Panc1 (cell line): ENCODE data around the gene NAAA. TPM values are rescaled to one million over a fixed set of nuclear protein-coding genes. Genes with fewer than 3 reads are reported as not detected.

Experiments
- ATAC-seq: fragments of 200-7000 bp; cut with Tn5 transposase; 2 replicates; pipeline ENCODE4 v1.9.1; 2020; ENCODE audit warnings: mild to moderate bottlenecking, moderate library complexity
- Bru-seq: library from RNA; stranded (reverse); fragments of 400-500 nt; gene quantifications from one replicate; lab custom pipeline; 2021; lab: Mats Ljungman, UMichigan
- BruChase-seq, 2 experiments: library from RNA; stranded (reverse); fragments of 400-500 nt; gene quantifications; one replicate each; lab custom pipeline; 2021; lab: Mats Ljungman, UMichigan
- BruUV-seq: library from RNA; stranded (reverse); fragments of 400-500 nt; replicated peaks from 2 replicates; lab custom pipeline; 2021; lab: Mats Ljungman, UMichigan
- CTCF ChIA-PET: fragments of 300-600 bp; sonication (Branson Sonifier 250); formaldehyde crosslinking; loops from one replicate; lab custom pipeline; 2022; ENCODE audit warnings: antibody characterized with exemption; lab: Charles Lee
- POLR2A ChIA-PET: fragments of 300-600 bp; sonication (Branson Sonifier 250); formaldehyde crosslinking; loops from one replicate; lab custom pipeline; 2022; ENCODE audit warnings: antibody characterized with exemption; lab: Charles Lee
- DNase-seq: peaks from one replicate; pipeline ENCODE4 v3.0.0-alpha.2; 2010; ENCODE audit warnings: low read depth, low spot score
- H3K27ac ChIP-seq: 2 replicates; pipeline ENCODE4 v1.5.1; 2011; ENCODE audit warnings: mild to moderate bottlenecking, low read length, inconsistent platforms
- H3K27me3 ChIP-seq: fragments of 200-500 bp; sonication (Bioruptor generic); 2 replicates; pipeline ENCODE4 v1.6.0; 2014; ENCODE audit warnings: low read length, inconsistent platforms; ENCODE audit not compliant: control insufficient read depth, insufficient read depth
- H3K36me3 ChIP-seq: fragments of 200-500 bp; sonication (Bioruptor generic); 2 replicates; pipeline ENCODE4 v1.5.1; 2014; ENCODE audit warnings: inconsistent platforms, mild to moderate bottlenecking, low read length, moderate library complexity; ENCODE audit not compliant: control insufficient read depth, insufficient read depth
- H3K4me1 ChIP-seq: 2 replicates; pipeline ENCODE4 v1.5.1; 2011; ENCODE audit warnings: inconsistent platforms, mild to moderate bottlenecking, low read length, moderate library complexity; ENCODE audit not compliant: control insufficient read depth, insufficient read depth
- H3K4me3 ChIP-seq, 2 experiments: 2 replicates each; pipeline ENCODE4 v1.5.1; 2011 to 2012; ENCODE audit warnings: low read depth in 2 of 2, low read length in 2 of 2, mild to moderate bottlenecking in 2 of 2, inconsistent platforms in 1 of 2, moderate library complexity in 1 of 2
- H3K9me3 ChIP-seq: fragments of 200-500 bp; sonication (Bioruptor generic); 2 replicates; pipeline ENCODE4 v1.5.1; 2014; ENCODE audit warnings: low read depth, mild to moderate bottlenecking, inconsistent platforms, low read length, moderate library complexity; ENCODE audit not compliant: control insufficient read depth, insufficient read depth
- POLR2AphosphoS5 ChIP-seq: IDR thresholded peaks from 2 replicates; pipeline ENCODE4 v1.6.1; 2012; ENCODE audit warnings: mild to moderate bottlenecking, low read depth, low read length, moderate library complexity
- SIN3A ChIP-seq: IDR thresholded peaks from 2 replicates; pipeline ENCODE4 v1.6.1; 2012; ENCODE audit warnings: low read depth, mild to moderate bottlenecking, low read length, moderate library complexity, borderline replicate concordance; ENCODE audit not compliant: insufficient read depth
- TCF7L2 ChIP-seq: IDR thresholded peaks from 2 replicates; pipeline ENCODE4 v1.6.1; 2011; ENCODE audit warnings: mild to moderate bottlenecking, low read depth, low read length, inconsistent platforms
- in situ Hi-C: cut with HindIII; loops from 2 replicates; pipeline ENCODE4 v1.10.0; 2016; ENCODE audit warnings: low sequenced_read_pairs, low pct_unique_long_range_greater_than_20kb
- intact Hi-C: fragments of 100-400 bp; cut with micrococcal nuclease; formaldehyde crosslinking; loops from one replicate; pipeline ENCODE4 v1.10.0; 2022; ENCODE audit not compliant: unreplicated experiment
- long read RNA-seq: library from polyadenylated mRNA; unstranded; transcript quantifications from one replicate; pipeline ENCODE4 v2.0.0, GENCODE V29; 2021; ENCODE audit not compliant: unreplicated experiment
- polyA plus RNA-seq: library from polyadenylated mRNA; unstranded; fragments of >200 nt; gene quantifications from one replicate; pipeline ENCODE4 v1.2.1, GENCODE V29; 2012; ENCODE audit warnings: missing spikeins; ENCODE audit not compliant: insufficient read length
- total RNA-seq: library from RNA; stranded (reverse); gene quantifications from one replicate; pipeline ENCODE4 v1.2.1, GENCODE V29; 2021; ENCODE audit not compliant: unreplicated experiment
- TF ChIP-seq, protein P1 (sequence below), 2 experiments: IDR thresholded peaks; 2 replicates each; pipeline ENCODE4 v1.6.1; 2011 to 2012; ENCODE audit warnings: low read depth in 2 of 2, control low read depth in 1 of 2, low read length in 1 of 2, mild to moderate bottlenecking in 1 of 2, moderate library complexity in 1 of 2; ENCODE audit not compliant: insufficient read depth in 1 of 2
- TF ChIP-seq, protein P2 (sequence below): fragments of 450-650 bp; IDR thresholded peaks from 2 replicates; pipeline ENCODE4 v1.5.1; 2017; ENCODE audit warnings: mild to moderate bottlenecking

Gene NAAA
- 11.9 TPM for total RNA-seq
- 21.4 TPM for polyA plus RNA-seq
- Bru-seq, nascent RNA: percentile 53 among the genes with signal in this experiment
- BruChase-seq, experiment 1, labeled RNA remaining after a 2-hour chase: percentile 57 among the genes with signal in this experiment
- BruChase-seq, experiment 2, labeled RNA remaining after a 6-hour chase: percentile 54 among the genes with signal in this experiment
- long read RNA-seq, partial matches to known transcripts: 10 of 32 reads
- long read RNA-seq, other reads (novel, unspliced or antisense): 15 of 32 reads

DNA sequence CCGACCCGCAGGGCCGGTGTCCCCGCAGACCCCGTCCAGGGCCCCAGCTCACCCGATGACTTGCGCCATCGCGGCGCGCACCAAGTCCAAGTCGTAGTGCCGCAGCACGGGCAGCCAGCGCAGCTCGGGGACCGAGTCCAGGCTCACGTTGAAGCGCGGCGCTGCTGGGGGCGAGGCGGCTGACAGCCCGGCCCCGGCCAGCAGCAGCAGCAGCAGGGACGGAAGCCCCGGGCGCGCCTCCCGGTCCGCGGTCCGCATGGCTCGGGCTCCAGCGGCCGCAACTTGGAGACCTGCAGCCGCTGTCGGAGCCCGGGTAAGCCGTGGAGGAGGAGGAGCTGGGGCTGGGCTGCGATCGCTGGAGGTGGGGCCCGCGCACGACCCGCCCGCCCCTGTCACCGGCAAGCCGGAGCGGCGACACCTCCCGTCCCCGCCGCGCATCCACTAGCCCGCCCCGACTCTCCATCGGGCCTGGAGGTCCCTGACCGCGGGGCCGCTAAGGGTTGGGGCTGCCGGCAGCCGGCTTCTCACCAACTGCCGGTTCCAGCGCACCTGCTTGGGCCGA lies at the start of gene NAAA:
Gene NAAA (minus strand): TSS at position 322 of the 562 bp plus-strand sequence. CDS start 64 bp downstream, at position 258.
- no TSS peak for BruUV-seq
- intact Hi-C loops: no loop called here
- TF ChIP-seq POLR2AphosphoS5 (no peak), TCF7L2 (no peak), SIN3A (no peak)
- TF ChIP-seq, protein P1, sequence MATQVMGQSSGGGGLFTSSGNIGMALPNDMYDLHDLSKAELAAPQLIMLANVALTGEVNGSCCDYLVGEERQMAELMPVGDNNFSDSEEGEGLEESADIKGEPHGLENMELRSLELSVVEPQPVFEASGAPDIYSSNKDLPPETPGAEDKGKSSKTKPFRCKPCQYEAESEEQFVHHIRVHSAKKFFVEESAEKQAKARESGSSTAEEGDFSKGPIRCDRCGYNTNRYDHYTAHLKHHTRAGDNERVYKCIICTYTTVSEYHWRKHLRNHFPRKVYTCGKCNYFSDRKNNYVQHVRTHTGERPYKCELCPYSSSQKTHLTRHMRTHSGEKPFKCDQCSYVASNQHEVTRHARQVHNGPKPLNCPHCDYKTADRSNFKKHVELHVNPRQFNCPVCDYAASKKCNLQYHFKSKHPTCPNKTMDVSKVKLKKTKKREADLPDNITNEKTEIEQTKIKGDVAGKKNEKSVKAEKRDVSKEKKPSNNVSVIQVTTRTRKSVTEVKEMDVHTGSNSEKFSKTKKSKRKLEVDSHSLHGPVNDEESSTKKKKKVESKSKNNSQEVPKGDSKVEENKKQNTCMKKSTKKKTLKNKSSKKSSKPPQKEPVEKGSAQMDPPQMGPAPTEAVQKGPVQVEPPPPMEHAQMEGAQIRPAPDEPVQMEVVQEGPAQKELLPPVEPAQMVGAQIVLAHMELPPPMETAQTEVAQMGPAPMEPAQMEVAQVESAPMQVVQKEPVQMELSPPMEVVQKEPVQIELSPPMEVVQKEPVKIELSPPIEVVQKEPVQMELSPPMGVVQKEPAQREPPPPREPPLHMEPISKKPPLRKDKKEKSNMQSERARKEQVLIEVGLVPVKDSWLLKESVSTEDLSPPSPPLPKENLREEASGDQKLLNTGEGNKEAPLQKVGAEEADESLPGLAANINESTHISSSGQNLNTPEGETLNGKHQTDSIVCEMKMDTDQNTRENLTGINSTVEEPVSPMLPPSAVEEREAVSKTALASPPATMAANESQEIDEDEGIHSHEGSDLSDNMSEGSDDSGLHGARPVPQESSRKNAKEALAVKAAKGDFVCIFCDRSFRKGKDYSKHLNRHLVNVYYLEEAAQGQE (IDR thresholded peaks at IDR 0.05; ENCODE audit: insufficient read depth in 1 of 2, low read depth in 2 of 2, low read length in 1 of 2): no peak
- TF ChIP-seq, protein P2, sequence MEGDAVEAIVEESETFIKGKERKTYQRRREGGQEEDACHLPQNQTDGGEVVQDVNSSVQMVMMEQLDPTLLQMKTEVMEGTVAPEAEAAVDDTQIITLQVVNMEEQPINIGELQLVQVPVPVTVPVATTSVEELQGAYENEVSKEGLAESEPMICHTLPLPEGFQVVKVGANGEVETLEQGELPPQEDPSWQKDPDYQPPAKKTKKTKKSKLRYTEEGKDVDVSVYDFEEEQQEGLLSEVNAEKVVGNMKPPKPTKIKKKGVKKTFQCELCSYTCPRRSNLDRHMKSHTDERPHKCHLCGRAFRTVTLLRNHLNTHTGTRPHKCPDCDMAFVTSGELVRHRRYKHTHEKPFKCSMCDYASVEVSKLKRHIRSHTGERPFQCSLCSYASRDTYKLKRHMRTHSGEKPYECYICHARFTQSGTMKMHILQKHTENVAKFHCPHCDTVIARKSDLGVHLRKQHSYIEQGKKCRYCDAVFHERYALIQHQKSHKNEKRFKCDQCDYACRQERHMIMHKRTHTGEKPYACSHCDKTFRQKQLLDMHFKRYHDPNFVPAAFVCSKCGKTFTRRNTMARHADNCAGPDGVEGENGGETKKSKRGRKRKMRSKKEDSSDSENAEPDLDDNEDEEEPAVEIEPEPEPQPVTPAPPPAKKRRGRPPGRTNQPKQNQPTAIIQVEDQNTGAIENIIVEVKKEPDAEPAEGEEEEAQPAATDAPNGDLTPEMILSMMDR: no peak; the same call in 1 of the 2 replicates
- Histone ChIP-seq H3K4me1 (no peaks in the 10 kb centered on the region), H3K9me3 (no peaks in the 10 kb centered on the region), H3K4me3 (peak within 1 kb of the TSS; percentile 57 to 70), H3K27me3 (no peaks in the 10 kb centered on the region), H3K27ac (peak within 1 kb of the TSS; percentile 74), H3K36me3 (peaks cover 6% of the 10 kb centered on the region; the same call in 1 of the 2 replicates)
- POLR2A ChIA-PET: interaction anchor here (1.0 kb wide), 1 partner anchor 217 kb away, joined by 3 read pairs; the partner anchor contains the start of gene USO1
- CTCF ChIA-PET: no interaction called here
- in situ Hi-C loops: no loop called here
- DNase-seq (no peak), ATAC-seq (peak; percentile 93)

DNA sequence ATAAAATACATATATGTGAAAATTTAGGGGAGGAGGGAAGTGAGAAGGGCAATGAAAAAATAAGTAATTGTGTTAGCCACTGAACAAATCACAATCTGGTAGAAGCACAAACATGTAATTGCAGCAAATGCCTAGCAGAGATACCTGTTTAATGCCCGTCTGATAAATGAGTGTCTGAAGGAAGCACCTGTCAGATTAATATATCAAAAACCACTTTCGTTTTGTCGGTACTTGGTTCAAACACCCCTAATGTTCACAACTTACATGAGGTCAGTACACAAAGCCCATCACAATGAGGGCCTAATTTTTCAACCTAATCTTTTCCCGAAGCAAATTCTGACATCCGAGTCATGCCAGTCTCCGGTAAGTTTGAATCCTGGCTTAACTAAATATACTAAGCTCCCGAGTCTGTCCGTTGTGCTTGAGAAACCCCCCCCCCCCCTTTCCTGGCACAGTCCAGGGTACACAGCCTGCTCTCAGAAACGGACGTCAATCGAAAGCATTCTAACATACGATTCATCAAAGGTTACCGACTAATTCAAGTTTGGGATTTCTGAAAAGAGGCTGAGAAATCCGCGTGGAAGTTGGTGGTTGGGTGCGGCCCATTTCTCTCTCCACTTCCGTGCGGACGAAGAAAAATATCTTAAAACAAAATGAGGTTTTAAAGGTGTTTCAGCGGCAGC lies 49.2 kb upstream of the NAAA start:
- BruUV-seq: no TSS peak
- H3K4me1 ChIP-seq: peaks cover 6% of the 10 kb centered on the region
- CTCF ChIA-PET: no interaction called here
- H3K27ac ChIP-seq: peak overlapping the region; percentile 87
- peaks cover 5% of the 10 kb centered on the region; the same call in 1 of the 2 replicates for H3K36me3 ChIP-seq
- POLR2A ChIA-PET: no interaction called here
- TF ChIP-seq, protein P1 (IDR thresholded peaks at IDR 0.05; ENCODE audit: insufficient read depth in 1 of 2, low read depth in 2 of 2, low read length in 1 of 2): no peak
- TF ChIP-seq TCF7L2: no peak
- no peak for TF ChIP-seq SIN3A
- TF ChIP-seq POLR2AphosphoS5: no peak
- TF ChIP-seq, protein P2: no peak
- DNase-seq (no peak), ATAC-seq (no peak)
- intact Hi-C loops: no loop called here
- H3K27me3 ChIP-seq: no peaks in the 10 kb centered on the region
- H3K4me3 ChIP-seq: peak overlapping the region; percentile 95 to 97
- in situ Hi-C loops: no loop called here
- no peaks in the 10 kb centered on the region for H3K9me3 ChIP-seq
